ENCODE results near the gene INTS6. TPM values are rescaled to one million over a fixed set of nuclear protein-coding genes. Genes with fewer than 3 reads are reported as not detected.

Gene INTS6
- total and polyA plus RNA-seq, 3 experiments from 2014 or later: 28.4 to 58.2 (median 56.6) TPM

- DNase-seq: no peak
- H3K36me3 Mint-ChIP-seq: no peaks in the 10 kb centered on the region
- H3K27ac Mint-ChIP-seq: no peak overlapping the region
- POLR2A ChIA-PET: no interaction called here
- no peaks in the 10 kb centered on the region for H3K9me3 Mint-ChIP-seq
- Histone ChIP-seq H3K4me3 (ENCODE audit: low read length) (no peak overlapping the region), H3K27ac (ENCODE audit: low read depth, low read length) (no peak overlapping the region), H3K36me3 (ENCODE audit: insufficient read depth, low read length) (no peaks in the 10 kb centered on the region), H3K9me3 (ENCODE audit: low read length) (no peaks in the 10 kb centered on the region), H3K27me3 (ENCODE audit: insufficient read depth, low read length, poor library complexity, severe bottlenecking) (no peaks in the 10 kb centered on the region), H3K4me1 (ENCODE audit: insufficient read depth, low read length) (no peaks in the 10 kb centered on the region)
- no peak overlapping the region for H3K4me3 Mint-ChIP-seq
- H3K27me3 Mint-ChIP-seq: peaks cover 6 to 7% of the 10 kb centered on the region in 2 donors
- CTCF ChIA-PET: interaction anchor here (1.3 kb wide), 1 partner anchor 32 kb away, joined by 4 read pairs; no protein-coding TSS in a partner anchor
- no peaks in the 10 kb centered on the region for H3K4me1 Mint-ChIP-seq
These were observed 134.8 kb downstream of the INTS6 start for GRCh38 chr13:51318015-51318414.

GRCh38 chr13:51317262-51317661, 135.6 kb downstream of the INTS6 start:
- no peak overlapping the region for H3K27ac ChIP-seq (ENCODE audit: low read depth, low read length)
- no peak overlapping the region for H3K4me3 ChIP-seq (ENCODE audit: low read length)
- no peak overlapping the region for H3K27ac Mint-ChIP-seq
- peaks cover 7 to 9% of the 10 kb centered on the region in 2 donors for H3K27me3 Mint-ChIP-seq
- DNase-seq: no peak
- no peaks in the 10 kb centered on the region for H3K9me3 Mint-ChIP-seq
- H3K4me3 Mint-ChIP-seq: no peak overlapping the region
- no peaks in the 10 kb centered on the region for H3K4me1 ChIP-seq (ENCODE audit: insufficient read depth, low read length)
- H3K4me1 Mint-ChIP-seq: no peaks in the 10 kb centered on the region
- no peaks in the 10 kb centered on the region for H3K9me3 ChIP-seq (ENCODE audit: low read length)
- H3K36me3 Mint-ChIP-seq: no peaks in the 10 kb centered on the region
- ChIA-PET POLR2A (no interaction called here), CTCF (interaction anchor here (1.3 kb wide), 1 partner anchor 31 kb away, joined by 4 read pairs; no protein-coding TSS in a partner anchor)
- H3K36me3 ChIP-seq (ENCODE audit: insufficient read depth, low read length): no peaks in the 10 kb centered on the region
- H3K27me3 ChIP-seq (ENCODE audit: insufficient read depth, low read length, poor library complexity, severe bottlenecking): no peaks in the 10 kb centered on the region

- Mint-ChIP-seq H3K4me1 (no peaks in the 10 kb centered on the region), H3K36me3 (no peaks in the 10 kb centered on the region), H3K27me3 (peaks cover 10 to 22% of the 10 kb centered on the region in 2 donors), H3K4me3 (no peak overlapping the region), H3K9me3 (no peaks in the 10 kb centered on the region), H3K27ac (no peak overlapping the region)
- Histone ChIP-seq H3K27me3 (ENCODE audit: insufficient read depth, low read length, poor library complexity, severe bottlenecking) (no peaks in the 10 kb centered on the region), H3K4me3 (ENCODE audit: low read length) (no peak overlapping the region), H3K9me3 (ENCODE audit: low read length) (no peaks in the 10 kb centered on the region), H3K4me1 (ENCODE audit: insufficient read depth, low read length) (no peaks in the 10 kb centered on the region), H3K27ac (ENCODE audit: low read depth, low read length) (no peak overlapping the region), H3K36me3 (ENCODE audit: insufficient read depth, low read length) (no peaks in the 10 kb centered on the region)
- DNase-seq: no peak
- ChIA-PET CTCF (no interaction called here), POLR2A (no interaction called here)
These were observed 139.2 kb downstream of the INTS6 start for GRCh38 chr13:51313619-51314018.

- no peaks in the 10 kb centered on the region for H3K4me1 ChIP-seq (ENCODE audit: insufficient read depth, low read length)
- Mint-ChIP-seq H3K9me3 (no peaks in the 10 kb centered on the region), H3K4me3 (no peak overlapping the region), H3K27ac (no peak overlapping the region), H3K27me3 (peaks cover 9 to 24% of the 10 kb centered on the region in 2 donors), H3K36me3 (no peaks in the 10 kb centered on the region), H3K4me1 (no peaks in the 10 kb centered on the region)
- CTCF ChIA-PET: no interaction called here
- no peak overlapping the region for H3K4me3 ChIP-seq (ENCODE audit: low read length)
- POLR2A ChIA-PET: no interaction called here
- no peak overlapping the region for H3K27ac ChIP-seq (ENCODE audit: low read depth, low read length)
- DNase-seq: no peak
- H3K27me3 ChIP-seq (ENCODE audit: insufficient read depth, low read length, poor library complexity, severe bottlenecking): no peaks in the 10 kb centered on the region
- no peaks in the 10 kb centered on the region for H3K9me3 ChIP-seq (ENCODE audit: low read length)
- H3K36me3 ChIP-seq (ENCODE audit: insufficient read depth, low read length): no peaks in the 10 kb centered on the region
These were observed 140.8 kb downstream of the INTS6 start for GRCh38 chr13:51311957-51312520.

Other genes starting within 250 kb of the INTS6 start
- gene FAM124A, start 230.6 kb downstream of the INTS6 start, total RNA-seq: under 1 TPM in 1 of 2 experiments, not detected in 1; 0.13 TPM
- gene FAM124A, start 230.6 kb downstream of the INTS6 start, polyA plus RNA-seq: not detected
- gene SERPINE3, start 113.3 kb downstream of the INTS6 start, total RNA-seq: not detected
- not detected for gene SERPINE3, start 113.3 kb downstream of the INTS6 start, polyA plus RNA-seq
- gene WDFY2, start 131.4 kb upstream of the INTS6 start, total RNA-seq: 1 to 10 TPM; 6.1 to 7.1 TPM
- 3.9 TPM for gene WDFY2, start 131.4 kb upstream of the INTS6 start, polyA plus RNA-seq